ENCODE results near the gene ARL6IP4. TPM values are rescaled to one million over a fixed set of nuclear protein-coding genes. Genes with fewer than 3 reads are reported as not detected.

ARL6IP4 gene
- total RNA-seq, 6 donors from 2014 or later: 163 to 248 (median 187) TPM

DNA sequence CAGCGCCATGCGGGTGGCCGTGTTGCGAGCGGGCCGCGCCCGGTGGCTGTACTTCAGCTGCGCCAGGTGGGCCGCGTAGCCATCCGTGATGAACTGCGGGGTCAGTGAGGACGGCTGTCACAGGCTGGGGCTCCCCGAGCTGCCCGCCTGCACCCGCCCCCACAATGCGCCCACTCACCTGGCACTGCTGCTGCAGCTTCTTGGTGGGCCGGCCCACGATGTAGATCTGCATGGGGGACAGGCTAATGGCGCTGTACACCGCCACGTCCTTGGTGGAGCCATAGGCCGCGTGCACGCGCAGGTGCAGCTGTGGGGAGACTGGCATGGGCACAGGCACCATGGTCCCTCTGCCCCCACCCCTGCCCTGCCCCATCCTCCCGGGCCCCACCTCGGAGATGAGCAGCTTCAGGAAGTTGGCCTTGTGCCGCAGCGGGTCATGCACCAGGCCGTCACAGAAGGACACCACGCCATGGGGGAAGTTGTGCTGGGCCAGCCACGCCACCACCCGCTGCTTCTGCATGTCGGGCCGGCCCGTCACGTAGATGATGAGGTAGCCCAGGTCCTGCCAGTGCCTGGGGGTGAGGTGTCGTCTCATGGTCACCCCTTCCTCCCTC lies 5.9 kb downstream of the ARL6IP4 start:
- Histone ChIP-seq H3K9me3 (no peaks in the 10 kb centered on the region), H3K4me3 (no peak overlapping the region), H3K27ac (no peak overlapping the region), H3K36me3 (peaks cover 5 to 87% (median 37%) of the 10 kb centered on the region in 4 donors), H3K27me3 (no peaks in the 10 kb centered on the region), H3K4me1 (peaks cover 37 to 43% (median 41%) of the 10 kb centered on the region in 4 donors)
- DNase-seq (peak in 1 of 2 donors; percentile 78), ATAC-seq (ENCODE audit: low FRiP score in 2 of 2) (no peak)
- no peak for TF ChIP-seq POLR2AphosphoS5 (IDR thresholded peaks at IDR 0.05)
- TF ChIP-seq POLR2A (IDR thresholded peaks at IDR 0.05): no peak
- no peak for TF ChIP-seq EP300 (IDR thresholded peaks at IDR 0.05)
- TF ChIP-seq, protein P1, sequence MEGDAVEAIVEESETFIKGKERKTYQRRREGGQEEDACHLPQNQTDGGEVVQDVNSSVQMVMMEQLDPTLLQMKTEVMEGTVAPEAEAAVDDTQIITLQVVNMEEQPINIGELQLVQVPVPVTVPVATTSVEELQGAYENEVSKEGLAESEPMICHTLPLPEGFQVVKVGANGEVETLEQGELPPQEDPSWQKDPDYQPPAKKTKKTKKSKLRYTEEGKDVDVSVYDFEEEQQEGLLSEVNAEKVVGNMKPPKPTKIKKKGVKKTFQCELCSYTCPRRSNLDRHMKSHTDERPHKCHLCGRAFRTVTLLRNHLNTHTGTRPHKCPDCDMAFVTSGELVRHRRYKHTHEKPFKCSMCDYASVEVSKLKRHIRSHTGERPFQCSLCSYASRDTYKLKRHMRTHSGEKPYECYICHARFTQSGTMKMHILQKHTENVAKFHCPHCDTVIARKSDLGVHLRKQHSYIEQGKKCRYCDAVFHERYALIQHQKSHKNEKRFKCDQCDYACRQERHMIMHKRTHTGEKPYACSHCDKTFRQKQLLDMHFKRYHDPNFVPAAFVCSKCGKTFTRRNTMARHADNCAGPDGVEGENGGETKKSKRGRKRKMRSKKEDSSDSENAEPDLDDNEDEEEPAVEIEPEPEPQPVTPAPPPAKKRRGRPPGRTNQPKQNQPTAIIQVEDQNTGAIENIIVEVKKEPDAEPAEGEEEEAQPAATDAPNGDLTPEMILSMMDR (IDR thresholded peaks at IDR 0.05): no peak
- WGBS, 2 donors: 96 to 97% methylated on average over 28 to 39 of the region's 40 CpGs

DNA sequence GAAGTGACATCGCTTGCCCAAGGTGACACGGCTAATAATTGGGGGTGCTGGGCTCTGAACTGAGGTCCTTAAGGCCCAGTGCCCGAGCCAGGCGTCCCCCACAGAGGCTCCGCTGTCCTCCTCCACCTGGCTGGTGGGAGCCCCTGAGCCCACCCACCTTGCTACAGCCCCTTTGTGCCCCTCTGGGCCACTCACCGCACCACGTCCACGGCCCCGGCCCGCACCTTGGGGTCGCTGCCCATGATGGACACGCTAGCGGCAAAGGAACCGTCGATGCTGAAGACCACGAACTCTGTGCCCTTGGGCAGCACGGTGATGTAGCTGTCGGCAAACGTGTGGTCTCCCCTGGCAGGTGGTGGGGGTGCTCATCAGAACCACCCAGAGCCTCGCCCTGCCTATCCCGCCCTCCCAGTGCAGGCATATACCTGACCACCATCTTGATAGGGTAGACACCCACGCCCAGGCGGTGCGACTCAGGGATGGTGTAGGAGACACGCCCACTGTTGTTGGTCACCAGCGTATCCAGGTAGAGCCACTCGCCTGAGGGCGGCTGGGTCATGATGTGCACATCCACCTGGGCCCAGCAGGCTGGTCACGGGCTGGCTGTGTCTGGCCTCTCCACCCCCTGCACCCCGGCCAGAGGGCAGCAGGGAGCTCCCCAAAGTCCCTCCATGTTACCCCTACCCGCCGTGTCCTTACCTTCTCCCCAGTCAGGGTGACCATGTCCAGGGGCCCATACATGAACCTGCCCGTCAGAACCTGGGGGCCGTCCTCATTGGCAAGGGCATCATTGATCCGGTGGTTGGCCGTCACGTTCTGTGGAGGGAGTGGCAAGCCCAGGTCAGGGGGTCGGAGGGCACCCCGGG lies 6.8 kb downstream of the ARL6IP4 start:
- no peak overlapping the region for H3K4me3 ChIP-seq
- TF ChIP-seq EP300 (IDR thresholded peaks at IDR 0.05): no peak
- no peak for TF ChIP-seq POLR2AphosphoS5 (IDR thresholded peaks at IDR 0.05)
- TF ChIP-seq, protein P1 (IDR thresholded peaks at IDR 0.05): no peak
- no peak for TF ChIP-seq POLR2A (IDR thresholded peaks at IDR 0.05)
- peaks cover 28 to 33% (median 32%) of the 10 kb centered on the region in 4 donors for H3K4me1 ChIP-seq
- H3K9me3 ChIP-seq: no peaks in the 10 kb centered on the region
- H3K27ac ChIP-seq: no peak overlapping the region
- ATAC-seq (ENCODE audit: low FRiP score in 2 of 2) (no peak), DNase-seq (peak in 1 of 2 donors; percentile 81)
- H3K27me3 ChIP-seq: no peaks in the 10 kb centered on the region
- H3K36me3 ChIP-seq: peaks cover 5 to 89% (median 44%) of the 10 kb centered on the region in 4 donors
- 93 to 95% methylated on average over 16 to 31 of the region's 39 CpGs for WGBS, 2 donors

DNA sequence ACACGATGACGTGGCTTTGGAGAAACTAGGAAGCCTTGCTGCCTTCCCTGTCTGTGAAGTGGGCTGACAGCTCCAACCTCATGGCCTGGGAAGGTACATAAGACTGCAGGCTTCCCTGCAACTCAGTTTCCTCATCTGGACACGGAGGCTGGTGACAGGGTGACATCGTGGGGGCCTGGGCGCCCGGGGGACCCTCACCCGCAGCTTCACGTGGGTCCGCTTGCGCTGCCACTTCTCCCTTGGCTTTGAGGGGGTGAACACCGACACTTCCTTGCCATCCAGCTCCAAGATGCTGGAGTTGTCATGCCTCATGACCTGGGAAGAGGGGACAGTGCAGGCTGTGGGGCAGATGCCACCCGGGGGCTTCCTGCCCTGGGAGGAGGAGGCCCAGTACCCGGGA lies 7.6 kb downstream of the ARL6IP4 start:
- ATAC-seq (ENCODE audit: low FRiP score in 2 of 2) (no peak), DNase-seq (peak in 1 of 2 donors; percentile 73)
- no peak overlapping the region for H3K4me3 ChIP-seq
- H3K27me3 ChIP-seq: no peaks in the 10 kb centered on the region
- TF ChIP-seq POLR2AphosphoS5 (IDR thresholded peaks at IDR 0.05): no peak
- TF ChIP-seq EP300 (IDR thresholded peaks at IDR 0.05): no peak
- TF ChIP-seq POLR2A (IDR thresholded peaks at IDR 0.05): no peak
- TF ChIP-seq, protein P1 (IDR thresholded peaks at IDR 0.05): no peak
- H3K4me1 ChIP-seq: peaks cover 21 to 26% (median 25%) of the 10 kb centered on the region in 4 donors
- no peak overlapping the region for H3K27ac ChIP-seq
- no peaks in the 10 kb centered on the region for H3K9me3 ChIP-seq
- H3K36me3 ChIP-seq: peaks cover 5 to 87% (median 44%) of the 10 kb centered on the region in 4 donors
- 94% methylated on average over 12 of the region's 13 CpGs; no CpG with 5 or more reads in 1 of the 2 donors for WGBS, 2 donors

DNA sequence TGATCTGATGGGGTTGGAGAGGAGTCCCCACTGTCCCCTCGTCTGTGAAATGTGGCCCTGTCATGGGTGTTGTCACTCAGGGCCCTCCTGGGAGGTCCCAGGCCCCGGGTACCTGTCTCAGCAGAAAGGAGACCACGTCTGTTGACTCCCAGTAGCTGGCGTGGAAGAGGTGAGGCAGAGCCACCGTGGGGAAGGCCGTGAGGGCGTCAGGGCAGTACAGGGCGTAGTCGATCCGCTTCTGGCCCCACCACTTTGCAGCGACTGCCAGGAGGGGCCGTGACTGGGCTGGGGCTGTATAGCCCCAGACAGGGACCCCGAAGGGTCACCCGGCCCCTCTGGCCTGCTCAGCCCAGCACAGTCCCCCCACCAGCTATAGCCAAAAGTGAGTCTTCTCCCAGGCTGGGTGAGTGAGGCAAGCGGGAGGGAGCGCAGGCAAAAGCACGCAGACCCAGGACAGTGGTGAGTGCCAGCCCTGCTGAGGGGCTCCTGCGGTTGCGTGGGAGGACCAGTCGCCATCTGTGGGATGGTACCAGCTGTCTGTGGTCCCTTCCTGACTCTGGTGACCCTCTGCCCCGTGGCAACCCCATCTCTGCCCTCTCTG lies 8.2 kb downstream of the ARL6IP4 start:
- TF ChIP-seq EP300 (IDR thresholded peaks at IDR 0.05): no peak
- no peak for TF ChIP-seq POLR2AphosphoS5 (IDR thresholded peaks at IDR 0.05)
- no peak for TF ChIP-seq POLR2A (IDR thresholded peaks at IDR 0.05)
- TF ChIP-seq, protein P1 (IDR thresholded peaks at IDR 0.05): no peak

More for the DNA sequence above, 8.2 kb downstream of the ARL6IP4 start:
- Histone ChIP-seq H3K4me3 (no peak overlapping the region), H3K27ac (no peak overlapping the region), H3K4me1 (peaks cover 14 to 19% (median 18%) of the 10 kb centered on the region in 4 donors), H3K9me3 (no peaks in the 10 kb centered on the region), H3K36me3 (peaks cover 5 to 84% (median 43%) of the 10 kb centered on the region in 4 donors), H3K27me3 (no peaks in the 10 kb centered on the region)
- DNase-seq: peak in 1 of 2 donors; percentile 62
- WGBS, 2 donors: 93 to 95% methylated on average over 17 to 21 of the region's 21 CpGs
- ATAC-seq (ENCODE audit: low FRiP score in 2 of 2): no peak
